Fibroblast of skin of left quadriceps (primary cell): ENCODE data around the gene FBXO47.

Experiments used
- DNase-seq, 2 experiments: peaks; one replicate each; pipeline ENCODE4 v3.0.0-alpha.2; 2013; ENCODE audit warnings: low read depth in 2 of 2

FBXO47 gene

GRCh38 chr17:38905375-38905774 lies 61.8 kb downstream of the FBXO47 start:
- DNase-seq = no peak

GRCh38 chr17:38904892-38905291 lies 62.3 kb downstream of the FBXO47 start:
- no peak for DNase-seq

- no peak for DNase-seq
Observed at GRCh38 chr17:38903404-38903803, 63.8 kb downstream of the FBXO47 start.

GRCh38 chr17:38900978-38901656 lies 66.1 kb downstream of the FBXO47 start:
- DNase-seq = peak; percentile 93 to 94

- no peak for DNase-seq
Observed at GRCh38 chr17:38899421-38899820, 67.8 kb downstream of the FBXO47 start.

GRCh38 chr17:38898812-38899348 lies 68.3 kb downstream of the FBXO47 start:
- no peak for DNase-seq

- no peak for DNase-seq
Observed at GRCh38 chr17:38898291-38898679, 68.9 kb downstream of the FBXO47 start.

- no peak for DNase-seq
Observed at GRCh38 chr17:38897671-38898290, 69.4 kb downstream of the FBXO47 start.

- DNase-seq = no peak
Observed at GRCh38 chr17:38897176-38897575, 70.0 kb downstream of the FBXO47 start.

- no peak for DNase-seq
Observed at GRCh38 chr17:38896346-38896954, 70.8 kb downstream of the FBXO47 start.

- DNase-seq = no peak
Observed at GRCh38 chr17:38894276-38894675, 72.9 kb downstream of the FBXO47 start.

- no peak for DNase-seq
Observed at GRCh38 chr17:38893607-38894006, 73.6 kb downstream of the FBXO47 start.

- DNase-seq = no peak
Observed at GRCh38 chr17:38893113-38893512, 74.1 kb downstream of the FBXO47 start.

- no peak for DNase-seq
Observed at GRCh38 chr17:38892620-38893019, 74.6 kb downstream of the FBXO47 start.

GRCh38 chr17:38892083-38892482 lies 75.1 kb downstream of the FBXO47 start:
- no peak for DNase-seq

GRCh38 chr17:38891441-38891840 lies 75.8 kb downstream of the FBXO47 start:
- DNase-seq = no peak

- no peak for DNase-seq
Observed at GRCh38 chr17:38890410-38890746, 76.8 kb downstream of the FBXO47 start.

GRCh38 chr17:38889745-38890409 lies 77.3 kb downstream of the FBXO47 start:
- DNase-seq = no peak

GRCh38 chr17:38888842-38889241 lies 78.4 kb downstream of the FBXO47 start:
- no peak for DNase-seq

- no peak for DNase-seq
Observed at GRCh38 chr17:38886643-38887010, 80.6 kb downstream of the FBXO47 start.
